ENCODE measurements around the gene SPEG. TPM values are rescaled to one million over a fixed set of nuclear protein-coding genes. Genes with fewer than 3 reads are reported as not detected.

SPEG gene
- total RNA-seq (2013) = 2.2 TPM
- polyA plus RNA-seq (not detected), polyA minus RNA-seq (0.14 and 0.32 TPM in 2 replicates), total RNA-seq (0 to 2.1 (median 0.08) reads per million in 11 experiments)

- no peaks in the 10 kb centered on the region for H3K36me3 Mint-ChIP-seq
- 3% methylated on average over 71 of the region's 77 CpGs for WGBS (ENCODE audit: insufficient coverage)
- intact Hi-C loops (cut with micrococcal nuclease) = no loop called here
- Histone ChIP-seq H3K4me1 (ENCODE audit: control insufficient read depth in 1 of 2, insufficient read depth in 2 of 2, low read length in 2 of 2) (no peaks in the 10 kb centered on the region), H3K9me3 (replicated peaks in 1 of 2; ENCODE audit: control insufficient read depth in 1 of 2, insufficient read depth in 1 of 2, low read length in 2 of 2) (peaks cover 0 to 7% of the 10 kb centered on the region in 2 donors), H4K20me1 (ENCODE audit: insufficient read depth, low read length) (no peaks in the 10 kb centered on the region), H3K36me3 (replicated peaks in 1 of 2; ENCODE audit: control insufficient read depth in 1 of 2, insufficient read depth in 2 of 2, low read length in 2 of 2) (no peaks in the 10 kb centered on the region), H3K27ac (ENCODE audit: low read depth in 1 of 2, low read length in 2 of 2) (no peak within 1 kb of the TSS), H2AFZ (ENCODE audit: insufficient read depth, low read depth, low read length, poor library complexity, severe bottlenecking) (no peak within 1 kb of the TSS), H3K9ac (ENCODE audit: insufficient read depth, low read length, poor library complexity, severe bottlenecking) (no peak within 1 kb of the TSS), H3K79me2 (ENCODE audit: insufficient read depth, low read length) (no peaks in the 10 kb centered on the region), H3K4me3 (replicated peaks in 1 of 3; ENCODE audit: low read depth in 2 of 3, low read length in 3 of 3) (no peak within 1 kb of the TSS), H3K27me3 (ENCODE audit: control insufficient read depth in 2 of 2, insufficient read depth in 2 of 2, low read length in 2 of 2) (peaks cover 17 to 67% of the 10 kb centered on the region in 2 donors), H3K4me2 (replicated peaks; ENCODE audit: extremely low read depth, low read length, poor library complexity, severe bottlenecking) (no peak within 1 kb of the TSS)
- TF ChIP-seq, protein P1, sequence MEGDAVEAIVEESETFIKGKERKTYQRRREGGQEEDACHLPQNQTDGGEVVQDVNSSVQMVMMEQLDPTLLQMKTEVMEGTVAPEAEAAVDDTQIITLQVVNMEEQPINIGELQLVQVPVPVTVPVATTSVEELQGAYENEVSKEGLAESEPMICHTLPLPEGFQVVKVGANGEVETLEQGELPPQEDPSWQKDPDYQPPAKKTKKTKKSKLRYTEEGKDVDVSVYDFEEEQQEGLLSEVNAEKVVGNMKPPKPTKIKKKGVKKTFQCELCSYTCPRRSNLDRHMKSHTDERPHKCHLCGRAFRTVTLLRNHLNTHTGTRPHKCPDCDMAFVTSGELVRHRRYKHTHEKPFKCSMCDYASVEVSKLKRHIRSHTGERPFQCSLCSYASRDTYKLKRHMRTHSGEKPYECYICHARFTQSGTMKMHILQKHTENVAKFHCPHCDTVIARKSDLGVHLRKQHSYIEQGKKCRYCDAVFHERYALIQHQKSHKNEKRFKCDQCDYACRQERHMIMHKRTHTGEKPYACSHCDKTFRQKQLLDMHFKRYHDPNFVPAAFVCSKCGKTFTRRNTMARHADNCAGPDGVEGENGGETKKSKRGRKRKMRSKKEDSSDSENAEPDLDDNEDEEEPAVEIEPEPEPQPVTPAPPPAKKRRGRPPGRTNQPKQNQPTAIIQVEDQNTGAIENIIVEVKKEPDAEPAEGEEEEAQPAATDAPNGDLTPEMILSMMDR (IDR thresholded peaks at IDR 0.05) = no peak
- H3K9me3 Mint-ChIP-seq = peaks cover 0 to 10% (median 0%) of the 10 kb centered on the region in 7 donors
- no peak for DNase-seq
- no peaks in the 10 kb centered on the region for H3K4me1 Mint-ChIP-seq
- no peak within 1 kb of the TSS for H3K27ac Mint-ChIP-seq
- peak within 1 kb of the TSS in 1 of 2 donors; percentile 66 for H3K4me3 Mint-ChIP-seq
- peaks cover 6 to 41% (median 35%) of the 10 kb centered on the region in 3 donors for H3K27me3 Mint-ChIP-seq (ENCODE audit: low read depth in 3 of 3)
These were observed at the start of gene SPEG for GRCh38 chr2:219434718-219435525. SPEG (plus strand) TSS chr2:219434843; CDS start chr2:219434978, 135 bp downstream.

GRCh38 chr2:219384859-219385258 is 49.8 kb upstream of the SPEG start:
- WGBS (ENCODE audit: insufficient coverage) = 90% methylated on average over 2 of the region's 2 CpGs
- no peak overlapping the region for H3K27ac ChIP-seq (ENCODE audit: low read depth in 1 of 2, low read length in 2 of 2)
- Mint-ChIP-seq H3K4me1 (peaks cover 21% of the 10 kb centered on the region), H3K27me3 (ENCODE audit: low read depth in 3 of 3) (peaks cover 0 to 6% (median 0%) of the 10 kb centered on the region in 3 donors), H3K36me3 (peaks cover 58 to 62% of the 10 kb centered on the region in 2 donors), H3K9me3 (no peaks in the 10 kb centered on the region), H3K4me3 (no peak overlapping the region), H3K27ac (peak overlapping the region in 1 of 7 donors; percentile 21)
- no peak for DNase-seq
- H3K4me1 ChIP-seq (ENCODE audit: control insufficient read depth in 1 of 2, insufficient read depth in 2 of 2, low read length in 2 of 2) = peaks cover 14 to 19% of the 10 kb centered on the region in 2 donors
- H3K9ac ChIP-seq (ENCODE audit: insufficient read depth, low read length, poor library complexity, severe bottlenecking) = no peak overlapping the region
- no peaks in the 10 kb centered on the region for H4K20me1 ChIP-seq (ENCODE audit: insufficient read depth, low read length)
- H2AFZ ChIP-seq (ENCODE audit: insufficient read depth, low read depth, low read length, poor library complexity, severe bottlenecking) = no peak overlapping the region
- TF ChIP-seq, protein P1 (IDR thresholded peaks at IDR 0.05) = no peak
- intact Hi-C loops (cut with micrococcal nuclease) = loop anchor here (5.0 kb wide), 5 partner anchors 88 to 223 kb away; partner anchors contain the start of genes GMPPA (in 2 of the 2), CHPF (in 1 of the 2), NHEJ1 (in 1 of the 2) and STK11IP (in 1 of the 2)
- H3K79me2 ChIP-seq (ENCODE audit: insufficient read depth, low read length) = no peaks in the 10 kb centered on the region
- H3K4me2 ChIP-seq (replicated peaks; ENCODE audit: extremely low read depth, low read length, poor library complexity, severe bottlenecking) = no peak overlapping the region
- no peak overlapping the region for H3K4me3 ChIP-seq (replicated peaks in 1 of 3; ENCODE audit: low read depth in 2 of 3, low read length in 3 of 3)
- no peaks in the 10 kb centered on the region for H3K27me3 ChIP-seq (ENCODE audit: control insufficient read depth in 2 of 2, insufficient read depth in 2 of 2, low read length in 2 of 2)
- H3K9me3 ChIP-seq (replicated peaks in 1 of 2; ENCODE audit: control insufficient read depth in 1 of 2, insufficient read depth in 1 of 2, low read length in 2 of 2) = no peaks in the 10 kb centered on the region
- peaks cover 55 to 65% of the 10 kb centered on the region in 2 donors for H3K36me3 ChIP-seq (replicated peaks in 1 of 2; ENCODE audit: control insufficient read depth in 1 of 2, insufficient read depth in 2 of 2, low read length in 2 of 2)
